Measurements from ENCODE around the gene RADIL. TPM values are rescaled to one million over a fixed set of nuclear protein-coding genes. Genes with fewer than 3 reads are reported as not detected.

Gene RADIL
- polyA plus RNA-seq, 3 donors: 1.3 to 2.1 (median 1.7) TPM

GRCh38 chr7:4763794-4764185, 119.7 kb downstream of the RADIL start:
- DNase-seq (ENCODE audit: low read depth in 3 of 3, low spot score in 2 of 3): no peak

DNA sequence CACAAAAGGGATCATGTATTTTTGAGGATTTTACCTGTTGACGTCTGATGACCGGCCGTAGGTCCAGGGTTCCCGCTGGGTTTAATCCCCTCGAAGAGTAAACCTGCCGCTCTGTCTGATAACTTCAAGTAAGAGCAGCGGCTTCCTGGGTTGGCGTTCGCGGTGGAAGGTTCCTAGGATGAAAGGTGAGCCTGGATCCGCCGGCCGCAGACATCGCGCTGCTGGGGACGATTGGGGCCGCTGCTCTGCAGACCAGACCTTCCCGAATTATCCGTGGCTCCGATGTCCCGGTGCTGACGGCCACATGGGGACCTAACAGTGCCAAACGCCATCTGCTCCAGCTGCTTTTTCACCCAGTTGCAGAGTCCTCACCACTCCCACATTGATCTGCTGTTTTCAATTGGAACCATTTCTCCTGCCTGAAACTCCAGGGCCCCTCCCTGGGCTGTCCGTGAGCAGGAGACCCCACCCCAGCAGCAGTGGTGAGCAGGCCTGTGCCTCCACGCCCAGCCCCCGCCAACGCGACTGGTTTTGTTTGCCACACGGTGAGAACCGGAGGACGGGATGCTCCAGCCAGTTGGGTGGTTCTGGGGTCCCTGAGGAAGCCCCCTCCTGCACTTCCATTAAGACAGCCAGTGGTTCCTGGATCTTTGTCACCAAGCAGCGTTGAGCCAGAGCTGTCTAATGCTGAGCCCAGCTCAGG, 120.3 kb downstream of the RADIL start:
- no peak for DNase-seq (ENCODE audit: low read depth in 3 of 3, low spot score in 2 of 3)

GRCh38 chr7:4762121-4763055, 121.1 kb downstream of the RADIL start:
- DNase-seq (ENCODE audit: low read depth in 3 of 3, low spot score in 2 of 3): no peak

DNA sequence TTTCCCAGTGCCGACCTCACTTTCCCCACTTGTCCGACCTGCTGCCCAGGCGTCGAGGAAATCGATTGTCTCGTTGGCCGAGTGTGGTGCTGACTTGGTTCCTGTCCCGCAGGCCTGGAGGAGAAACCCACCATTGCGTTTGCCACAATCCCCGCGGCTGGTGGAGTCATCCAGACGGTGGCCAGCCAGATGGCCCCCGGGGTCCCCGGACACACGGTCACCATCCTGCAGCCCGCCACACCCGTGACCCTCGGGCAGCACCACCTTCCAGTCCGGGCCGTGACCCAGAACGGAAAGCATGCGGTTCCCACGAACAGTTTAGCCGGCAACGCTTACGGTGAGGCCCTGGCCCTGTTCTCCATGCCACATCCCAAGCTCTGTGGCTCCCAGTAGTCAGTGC, 122.6 kb downstream of the RADIL start:
- no peak for DNase-seq (ENCODE audit: low read depth in 3 of 3, low spot score in 2 of 3)

- no peak for DNase-seq (ENCODE audit: low read depth in 3 of 3, low spot score in 2 of 3)
Observed at GRCh38 chr7:4759211-4759610, 124.3 kb downstream of the RADIL start.

GRCh38 chr7:4758791-4759190, 124.7 kb downstream of the RADIL start:
- no peak for DNase-seq (ENCODE audit: low read depth in 3 of 3, low spot score in 2 of 3)

- DNase-seq (ENCODE audit: low read depth in 3 of 3, low spot score in 2 of 3): no peak
Observed at GRCh38 chr7:4758111-4758510, 125.4 kb downstream of the RADIL start.

GRCh38 chr7:4755045-4755444, 128.5 kb downstream of the RADIL start:
- no peak for DNase-seq (ENCODE audit: low read depth in 3 of 3, low spot score in 2 of 3)

- no peak for DNase-seq (ENCODE audit: low read depth in 3 of 3, low spot score in 2 of 3)
Observed at GRCh38 chr7:4754433-4755010, 129.0 kb downstream of the RADIL start.

- peak in 1 of 3 donors; percentile 53 for DNase-seq (ENCODE audit: low read depth in 3 of 3, low spot score in 2 of 3)
Observed at GRCh38 chr7:4753598-4754432, 129.7 kb downstream of the RADIL start.

GRCh38 chr7:4751398-4751947, 132.0 kb downstream of the RADIL start:
- no peak for DNase-seq (ENCODE audit: low read depth in 3 of 3, low spot score in 2 of 3)

GRCh38 chr7:4749798-4750197, 133.7 kb downstream of the RADIL start:
- DNase-seq (ENCODE audit: low read depth in 3 of 3, low spot score in 2 of 3): no peak

DNA sequence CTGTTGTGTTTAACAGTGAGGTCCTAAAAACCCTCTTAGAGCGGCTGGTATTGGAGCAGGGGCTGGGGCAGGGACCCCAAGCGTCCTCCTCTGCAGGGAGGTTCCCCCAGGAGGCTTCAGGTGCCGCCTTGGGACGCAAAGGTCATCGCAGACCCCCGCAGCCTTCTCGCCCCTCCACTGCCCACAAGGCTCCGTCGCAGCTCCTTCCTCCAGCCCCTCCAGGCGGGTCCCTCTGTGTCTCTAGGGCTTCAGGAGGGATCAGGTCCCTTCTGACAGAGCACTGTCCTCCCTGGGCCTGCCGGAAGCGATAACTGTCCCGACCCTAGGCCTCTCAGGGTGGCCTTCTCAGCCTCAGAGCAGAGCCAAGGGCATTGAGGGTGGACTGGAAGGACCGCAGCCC, 134.2 kb downstream of the RADIL start:
- no peak for DNase-seq (ENCODE audit: low read depth in 3 of 3, low spot score in 2 of 3)

Other genes starting within 250 kb of the RADIL start
- gene FOXK1, start 201.4 kb downstream of the RADIL start, polyA plus RNA-seq (ENCODE audit: insufficient read length in 3 of 3): 10 to 100 TPM; 11.1 to 14.4 (median 11.9) TPM
- gene AP5Z1, start 108.1 kb downstream of the RADIL start, polyA plus RNA-seq (ENCODE audit: insufficient read length in 3 of 3): 10 to 100 TPM; 13.4 to 19.4 (median 15.9) TPM
- under 1 TPM; 0.06 to 0.11 (median 0.07) TPM for gene PAPOLB, start 21.7 kb downstream of the RADIL start, polyA plus RNA-seq (ENCODE audit: insufficient read length in 3 of 3)
- gene MMD2, start 75.5 kb upstream of the RADIL start, polyA plus RNA-seq (ENCODE audit: insufficient read length in 3 of 3): not detected
- 10 to 100 TPM; 21.0 to 25.0 (median 23.7) TPM for gene RBAK, start 162.1 kb upstream of the RADIL start, polyA plus RNA-seq (ENCODE audit: insufficient read length in 3 of 3)